Measurements from ENCODE around the gene RHOB. TPM values are rescaled to one million over a fixed set of nuclear protein-coding genes. Genes with fewer than 3 reads are reported as not detected.

The RHOB gene
- polyA plus RNA-seq, 3 donors: 43.3 to 602 (median 66.3) TPM

DNA sequence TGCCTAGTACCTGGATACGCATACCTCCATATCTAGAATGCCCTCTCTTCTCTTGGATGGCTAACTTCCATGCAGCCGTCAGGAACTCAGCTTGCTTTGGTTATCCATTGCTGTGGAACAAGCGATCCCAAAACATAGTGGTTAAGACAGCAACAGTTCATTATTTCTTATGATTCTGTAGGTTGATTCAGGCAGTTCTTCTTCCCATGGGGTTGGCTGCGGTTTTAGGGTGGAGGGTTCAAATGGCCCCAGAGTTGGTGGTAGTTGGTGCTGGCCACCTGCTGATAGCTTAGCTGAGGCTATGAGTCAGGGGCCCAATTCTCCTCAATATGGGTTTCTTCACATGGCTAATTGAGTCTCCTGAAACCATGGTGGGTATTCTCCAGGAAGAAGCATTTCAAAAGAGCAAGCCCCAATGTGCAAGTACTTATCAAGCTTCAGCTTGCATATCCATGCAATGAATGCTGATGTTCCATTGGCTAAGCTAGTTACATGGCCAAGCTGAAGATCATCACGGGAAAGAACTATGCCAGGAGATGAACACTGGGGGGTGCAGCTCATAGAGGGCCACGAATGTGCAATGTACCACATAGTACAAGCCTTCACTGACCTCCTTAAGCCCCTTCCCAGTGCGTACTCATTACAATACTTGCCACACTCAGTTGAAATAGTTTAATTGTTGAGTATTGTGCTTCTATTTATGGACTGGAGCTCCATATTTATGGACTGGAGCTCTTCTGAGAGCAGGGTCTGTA is 10.0 kb upstream of the RHOB start:
- 100% methylated on average over 2 of the region's 7 CpGs for WGBS (ENCODE audit: insufficient coverage)
- no peak overlapping the region for H3K4me3 ChIP-seq (replicated peaks in 1 of 3; ENCODE audit: low read depth in 2 of 3, low read length in 3 of 3)
- H3K36me3 Mint-ChIP-seq: peaks cover 3 to 5% of the 10 kb centered on the region in 2 donors
- peak overlapping the region in 1 of 7 donors; percentile 69 for H3K27ac Mint-ChIP-seq
- no peaks in the 10 kb centered on the region for H3K27me3 ChIP-seq (ENCODE audit: control insufficient read depth in 2 of 2, insufficient read depth in 2 of 2, low read length in 2 of 2)
- no peaks in the 10 kb centered on the region for H3K79me2 ChIP-seq (ENCODE audit: insufficient read depth, low read length)
- no peaks in the 10 kb centered on the region for H3K36me3 ChIP-seq (replicated peaks in 1 of 2; ENCODE audit: control insufficient read depth in 1 of 2, insufficient read depth in 2 of 2, low read length in 2 of 2)
- H2AFZ ChIP-seq (ENCODE audit: insufficient read depth, low read depth, low read length, poor library complexity, severe bottlenecking): no peak overlapping the region
- no peaks in the 10 kb centered on the region for H3K9me3 ChIP-seq (replicated peaks in 1 of 2; ENCODE audit: control insufficient read depth in 1 of 2, insufficient read depth in 1 of 2, low read length in 2 of 2)
- no peak for DNase-seq
- H4K20me1 ChIP-seq (ENCODE audit: insufficient read depth, low read length): no peaks in the 10 kb centered on the region
- intact Hi-C loops (cut with micrococcal nuclease): no loop called here
- no peak overlapping the region for H3K4me2 ChIP-seq (replicated peaks; ENCODE audit: extremely low read depth, low read length, poor library complexity, severe bottlenecking)
- H3K9me3 Mint-ChIP-seq: peaks cover 0 to 2% (median 0%) of the 10 kb centered on the region in 7 donors
- peaks cover 51 to 60% of the 10 kb centered on the region in 2 donors for H3K4me1 ChIP-seq (ENCODE audit: control insufficient read depth in 1 of 2, insufficient read depth in 2 of 2, low read length in 2 of 2)
- no peak overlapping the region for H3K27ac ChIP-seq (ENCODE audit: low read depth in 1 of 2, low read length in 2 of 2)
- TF ChIP-seq, protein P1, sequence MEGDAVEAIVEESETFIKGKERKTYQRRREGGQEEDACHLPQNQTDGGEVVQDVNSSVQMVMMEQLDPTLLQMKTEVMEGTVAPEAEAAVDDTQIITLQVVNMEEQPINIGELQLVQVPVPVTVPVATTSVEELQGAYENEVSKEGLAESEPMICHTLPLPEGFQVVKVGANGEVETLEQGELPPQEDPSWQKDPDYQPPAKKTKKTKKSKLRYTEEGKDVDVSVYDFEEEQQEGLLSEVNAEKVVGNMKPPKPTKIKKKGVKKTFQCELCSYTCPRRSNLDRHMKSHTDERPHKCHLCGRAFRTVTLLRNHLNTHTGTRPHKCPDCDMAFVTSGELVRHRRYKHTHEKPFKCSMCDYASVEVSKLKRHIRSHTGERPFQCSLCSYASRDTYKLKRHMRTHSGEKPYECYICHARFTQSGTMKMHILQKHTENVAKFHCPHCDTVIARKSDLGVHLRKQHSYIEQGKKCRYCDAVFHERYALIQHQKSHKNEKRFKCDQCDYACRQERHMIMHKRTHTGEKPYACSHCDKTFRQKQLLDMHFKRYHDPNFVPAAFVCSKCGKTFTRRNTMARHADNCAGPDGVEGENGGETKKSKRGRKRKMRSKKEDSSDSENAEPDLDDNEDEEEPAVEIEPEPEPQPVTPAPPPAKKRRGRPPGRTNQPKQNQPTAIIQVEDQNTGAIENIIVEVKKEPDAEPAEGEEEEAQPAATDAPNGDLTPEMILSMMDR (IDR thresholded peaks at IDR 0.05): no peak
- H3K27me3 Mint-ChIP-seq (ENCODE audit: low read depth in 3 of 3): peaks cover 0 to 4% (median 2%) of the 10 kb centered on the region in 3 donors
- no peak overlapping the region for H3K4me3 Mint-ChIP-seq
- H3K4me1 Mint-ChIP-seq: peaks cover 55% of the 10 kb centered on the region
- no peak overlapping the region for H3K9ac ChIP-seq (ENCODE audit: insufficient read depth, low read length, poor library complexity, severe bottlenecking)

DNA sequence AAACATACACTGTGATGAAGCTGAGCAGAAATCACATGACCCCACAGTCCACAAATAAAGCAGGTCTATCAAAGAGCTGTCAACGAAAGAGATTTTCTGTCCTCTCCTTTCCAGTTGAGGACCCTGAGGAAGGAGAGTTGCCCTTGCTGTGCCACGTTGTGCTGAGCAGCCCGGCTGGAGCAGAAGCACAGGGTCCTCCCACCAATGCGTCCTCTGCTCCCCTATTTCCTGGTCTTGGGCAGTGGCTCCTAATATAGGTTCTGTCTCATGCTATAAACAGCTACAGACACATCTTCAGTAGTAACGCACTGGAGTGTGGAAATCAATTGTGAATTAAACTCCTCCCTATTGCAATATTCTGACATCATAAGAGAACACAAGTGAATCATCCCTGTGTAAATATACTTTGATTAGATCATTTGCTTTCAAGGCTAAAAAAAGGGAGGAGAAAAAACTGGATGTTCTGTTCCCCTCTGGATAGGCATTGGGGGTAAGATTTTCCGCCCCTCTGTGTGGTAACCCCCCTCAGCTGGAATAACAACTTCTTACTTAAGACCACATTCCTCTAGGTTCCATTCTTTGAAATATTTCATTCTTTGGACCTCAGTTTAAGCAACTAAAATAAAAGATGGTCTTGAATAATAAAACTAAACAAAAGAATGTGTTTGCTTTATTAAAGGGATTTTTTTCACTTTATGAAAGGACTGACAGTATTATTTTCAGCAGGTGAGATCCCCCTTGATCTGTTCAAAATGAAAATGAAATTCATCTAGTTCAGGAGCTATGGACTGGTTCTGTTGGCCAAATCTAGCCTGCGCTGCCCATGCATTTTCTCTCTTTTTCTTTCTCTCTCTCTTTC is 8.3 kb upstream of the RHOB start:
- peak overlapping the region in 1 of 3 experiments; percentile 65 for H3K4me3 ChIP-seq (replicated peaks in 1 of 3; ENCODE audit: low read depth in 2 of 3, low read length in 3 of 3)
- 51% methylated on average over 3 of the region's 7 CpGs for WGBS (ENCODE audit: insufficient coverage)
- H3K4me2 ChIP-seq (replicated peaks; ENCODE audit: extremely low read depth, low read length, poor library complexity, severe bottlenecking): peak overlapping the region; percentile 69
- Mint-ChIP-seq H3K9me3 (peaks cover 0 to 2% (median 0%) of the 10 kb centered on the region in 7 donors), H3K27ac (peak overlapping the region; percentile 98 to 100 (median 99)), H3K4me1 (peaks cover 43% of the 10 kb centered on the region), H3K4me3 (peak overlapping the region; percentile 32 to 79), H3K36me3 (peaks cover 3 to 4% of the 10 kb centered on the region in 2 donors), H3K27me3 (ENCODE audit: low read depth in 3 of 3) (peaks cover 0 to 4% (median 2%) of the 10 kb centered on the region in 3 donors)
- no peak overlapping the region for H2AFZ ChIP-seq (ENCODE audit: insufficient read depth, low read depth, low read length, poor library complexity, severe bottlenecking)
- intact Hi-C loops (cut with micrococcal nuclease): loop anchor here in 1 of 2 donors (2.0 kb wide), 1 partner anchor 14 kb away; no protein-coding TSS in a partner anchor
- H3K4me1 ChIP-seq (ENCODE audit: control insufficient read depth in 1 of 2, insufficient read depth in 2 of 2, low read length in 2 of 2): peaks cover 37 to 46% of the 10 kb centered on the region in 2 donors
- no peaks in the 10 kb centered on the region for H4K20me1 ChIP-seq (ENCODE audit: insufficient read depth, low read length)
- H3K9ac ChIP-seq (ENCODE audit: insufficient read depth, low read length, poor library complexity, severe bottlenecking): peak overlapping the region; percentile 65
- no peaks in the 10 kb centered on the region for H3K36me3 ChIP-seq (replicated peaks in 1 of 2; ENCODE audit: control insufficient read depth in 1 of 2, insufficient read depth in 2 of 2, low read length in 2 of 2)
- peak; percentile 81 to 89 (median 88) for DNase-seq
- no peaks in the 10 kb centered on the region for H3K9me3 ChIP-seq (replicated peaks in 1 of 2; ENCODE audit: control insufficient read depth in 1 of 2, insufficient read depth in 1 of 2, low read length in 2 of 2)
- TF ChIP-seq, protein P1 (IDR thresholded peaks at IDR 0.05): no peak
- H3K27ac ChIP-seq (ENCODE audit: low read depth in 1 of 2, low read length in 2 of 2): peak overlapping the region; percentile 86 to 99
- no peaks in the 10 kb centered on the region for H3K79me2 ChIP-seq (ENCODE audit: insufficient read depth, low read length)
- H3K27me3 ChIP-seq (ENCODE audit: control insufficient read depth in 2 of 2, insufficient read depth in 2 of 2, low read length in 2 of 2): no peaks in the 10 kb centered on the region
